Activated naive CD8-positive, alpha-beta T cell (primary cell): Measurements from ENCODE around the gene NUP188.
A peak's percentile ranks its signal among the peaks of the same experiment; 100 is the strongest.
"Not testable (repeated sequence)": the region's sequence is repeated elsewhere in the genome, so short reads cannot be mapped to it uniquely, and the experiment has no call there.

ENCODE experiments used
- H3K27ac Mint-ChIP-seq: one replicate; pipeline ENCODE4 v1.8.0; 2021; ENCODE audit warnings: mixed read lengths
- H3K27me3 Mint-ChIP-seq: one replicate; pipeline ENCODE4 v1.8.0; 2021; ENCODE audit warnings: mixed read lengths
- H3K36me3 Mint-ChIP-seq: one replicate; pipeline ENCODE4 v1.8.0; 2021; ENCODE audit warnings: mixed read lengths
- H3K4me1 Mint-ChIP-seq: one replicate; pipeline ENCODE4 v1.8.0; 2021; ENCODE audit warnings: low read depth, mixed read lengths
- H3K4me3 Mint-ChIP-seq: one replicate; pipeline ENCODE4 v1.8.0; 2021; ENCODE audit warnings: mild to moderate bottlenecking, mixed read lengths
- H3K9me3 Mint-ChIP-seq: one replicate; pipeline ENCODE4 v1.8.0; 2021; ENCODE audit warnings: low read depth, mixed read lengths

NUP188 gene

DNA sequence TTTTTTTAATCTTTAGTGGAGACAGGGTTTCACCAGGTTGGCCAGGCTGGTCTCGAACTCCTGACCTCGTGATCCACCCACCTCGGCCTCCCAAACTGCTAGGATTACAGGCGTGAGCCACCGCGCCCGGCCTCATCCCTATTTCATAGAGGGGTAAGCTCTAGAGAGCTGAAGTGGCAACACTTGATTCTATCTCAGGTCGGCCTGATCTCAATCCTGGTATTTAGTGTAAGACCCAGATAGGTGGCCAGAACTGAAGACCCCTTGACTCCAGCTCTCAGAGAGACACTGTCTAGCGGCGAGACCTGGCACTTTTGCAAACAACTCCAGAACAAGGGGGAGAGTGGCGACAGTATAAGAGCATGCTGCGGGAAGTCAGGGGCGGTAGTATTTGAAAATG is 88.3 kb downstream of the NUP188 start:
- Mint-ChIP-seq H3K4me1 (peaks cover 27% of the 10 kb centered on the region), H3K27ac (peak overlapping the region; percentile 85), H3K4me3 (peak overlapping the region; percentile 96)
- not testable (repeated sequence) for H3K36me3 Mint-ChIP-seq, H3K27me3 Mint-ChIP-seq, H3K9me3 Mint-ChIP-seq

DNA sequence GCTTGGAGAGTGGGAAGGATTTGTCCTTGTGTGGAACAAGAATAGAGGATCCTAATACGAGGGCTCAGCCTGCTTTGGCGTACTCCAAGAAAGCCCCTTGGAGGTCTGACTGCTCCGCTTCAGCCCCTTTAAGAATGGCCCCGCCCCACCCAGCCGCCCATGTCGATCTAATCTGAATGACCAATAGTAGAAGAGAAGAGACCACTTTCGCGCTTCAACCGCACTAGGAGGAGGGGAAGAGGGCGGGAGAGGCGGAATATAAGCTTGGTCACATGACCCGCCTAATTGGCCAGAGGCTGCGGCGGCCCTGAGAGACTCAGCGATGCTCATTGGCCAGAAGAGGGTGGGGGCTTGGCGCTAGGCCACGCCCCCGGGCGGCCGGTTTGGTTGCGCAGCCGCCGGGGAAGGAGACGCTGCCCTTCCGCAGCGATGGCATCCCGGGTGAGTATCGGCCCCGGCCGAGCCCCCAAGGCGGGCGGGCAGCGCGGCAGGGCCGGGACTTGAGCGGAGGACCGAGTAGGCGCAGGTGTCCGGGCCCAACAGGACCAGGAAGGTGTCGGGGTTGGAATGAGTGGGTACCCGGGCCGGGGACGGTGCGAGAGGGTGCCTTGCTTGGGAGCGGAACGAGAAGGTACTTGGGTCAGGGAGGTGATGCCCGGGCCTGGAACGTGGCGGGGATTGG is 88.9 kb downstream of the NUP188 start, which contains the start of gene MIGA2:
Gene MIGA2, plus strand, starts transcription at position 386 of the 682 bp plus-strand sequence. CDS start 3,969 bp downstream, outside the sequence.
- H3K27me3 Mint-ChIP-seq: no peaks in the 10 kb centered on the region
- H3K9me3 Mint-ChIP-seq: no peaks in the 10 kb centered on the region
- peaks cover 27% of the 10 kb centered on the region for H3K4me1 Mint-ChIP-seq
- peak within 1 kb of the TSS; percentile 85 for H3K27ac Mint-ChIP-seq
- H3K4me3 Mint-ChIP-seq: peak within 1 kb of the TSS; percentile 96
- H3K36me3 Mint-ChIP-seq: no peaks in the 10 kb centered on the region

DNA sequence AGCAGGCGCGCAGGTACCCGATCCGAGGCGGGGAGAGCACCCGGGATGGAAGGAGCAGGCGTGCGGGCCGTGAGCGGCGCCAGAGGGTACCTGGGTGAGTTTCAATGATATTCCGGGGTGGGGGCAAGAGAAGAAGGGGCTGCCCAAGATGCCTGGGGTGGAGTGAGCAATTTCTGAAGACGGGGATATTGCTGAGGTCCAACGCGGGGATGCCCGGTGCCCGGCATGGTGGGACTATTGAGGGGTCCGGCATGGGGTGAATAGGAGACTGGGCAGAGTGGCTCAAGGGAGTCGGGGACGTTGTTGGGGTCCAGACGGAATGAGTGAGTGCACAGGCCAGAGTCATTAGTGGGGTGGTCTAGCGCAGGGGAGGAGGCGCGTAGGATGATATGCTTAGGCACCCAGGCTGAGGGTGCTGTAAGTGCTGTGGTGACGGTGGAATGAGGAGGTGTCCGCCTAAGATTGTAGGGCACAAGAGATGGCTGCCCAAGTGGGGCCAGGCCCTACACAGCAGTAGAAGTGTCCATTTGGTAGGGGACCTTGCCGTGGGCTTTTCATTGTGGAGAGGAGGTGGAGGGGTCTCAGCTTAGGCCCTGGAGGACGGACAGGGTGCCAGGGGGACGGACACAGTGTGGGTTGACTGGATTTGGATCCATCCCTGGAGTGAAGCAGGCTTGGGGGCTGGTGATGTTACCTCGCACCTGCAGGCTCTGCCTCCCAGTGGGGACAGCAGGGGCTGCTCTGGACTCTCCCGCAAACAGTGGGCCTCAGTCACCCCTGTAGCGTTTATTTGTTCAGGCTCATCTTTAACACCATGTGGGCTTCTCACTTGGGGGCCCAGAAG is 89.6 kb downstream of the NUP188 start:
- H3K27me3 Mint-ChIP-seq: no peaks in the 10 kb centered on the region
- H3K4me3 Mint-ChIP-seq: peak overlapping the region; percentile 96
- peaks cover 2% of the 10 kb centered on the region for H3K36me3 Mint-ChIP-seq
- peak overlapping the region; percentile 85 for H3K27ac Mint-ChIP-seq
- H3K4me1 Mint-ChIP-seq: peaks cover 27% of the 10 kb centered on the region
- H3K9me3 Mint-ChIP-seq: no peaks in the 10 kb centered on the region

DNA sequence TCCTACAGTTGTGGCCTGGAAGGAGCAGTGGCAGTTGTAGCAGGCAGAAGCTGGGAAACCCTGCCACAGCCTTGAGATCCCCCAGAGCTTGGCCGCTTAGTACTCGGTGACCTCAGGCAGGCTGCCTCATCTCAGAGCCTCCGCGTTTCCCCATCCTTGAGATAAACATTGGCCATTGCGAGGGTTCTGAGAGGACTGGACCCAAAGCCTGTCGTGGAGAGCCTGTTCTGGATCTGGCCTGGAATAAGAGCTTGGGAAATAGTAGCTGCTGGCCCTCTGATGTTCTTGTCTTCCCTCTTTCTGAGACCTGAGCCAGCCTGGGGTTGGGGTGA is 90.2 kb downstream of the NUP188 start:
- H3K9me3 Mint-ChIP-seq: no peaks in the 10 kb centered on the region
- H3K4me3 Mint-ChIP-seq: peak overlapping the region; percentile 96
- no peaks in the 10 kb centered on the region for H3K27me3 Mint-ChIP-seq
- peaks cover 27% of the 10 kb centered on the region for H3K4me1 Mint-ChIP-seq
- no peak overlapping the region for H3K27ac Mint-ChIP-seq
- peaks cover 2% of the 10 kb centered on the region for H3K36me3 Mint-ChIP-seq

DNA sequence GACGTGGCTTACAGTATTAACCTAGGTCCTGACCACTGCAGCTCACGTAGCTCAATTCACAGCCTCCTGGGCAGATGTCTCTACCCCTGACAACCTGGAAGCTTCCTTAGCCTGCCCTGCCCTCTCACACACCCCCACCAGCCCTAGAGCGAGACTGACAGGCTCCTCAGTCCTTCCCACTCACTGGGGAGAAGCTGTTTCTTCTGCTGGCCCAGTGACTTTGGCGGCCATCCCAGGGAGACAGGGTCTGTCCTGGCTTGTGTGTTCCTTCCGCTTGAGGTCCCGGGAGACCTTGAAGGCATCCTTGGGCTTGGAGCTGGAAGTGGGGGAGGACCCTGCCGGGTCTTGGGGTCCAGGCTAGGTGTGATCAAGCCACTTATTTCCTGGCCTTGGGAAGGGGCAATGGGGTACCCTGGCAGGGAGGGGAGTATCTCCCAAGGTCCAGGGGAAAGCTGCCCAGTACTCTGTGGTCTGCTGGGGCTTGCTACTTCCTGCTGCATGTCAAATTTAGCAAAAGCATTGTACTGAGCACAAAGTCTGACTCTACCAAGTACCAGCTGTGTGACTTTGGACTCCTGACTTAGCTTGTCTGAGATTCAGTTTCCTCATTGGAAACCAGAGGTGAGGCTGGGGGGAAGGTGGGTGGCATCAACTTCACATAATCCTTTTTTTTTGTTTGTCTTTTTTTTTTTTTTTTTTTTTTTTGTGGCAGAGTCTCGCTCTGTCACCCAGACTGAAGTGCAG is 90.8 kb downstream of the NUP188 start:
- H3K27ac Mint-ChIP-seq: no peak overlapping the region
- H3K4me3 Mint-ChIP-seq: peak overlapping the region; percentile 96
- H3K4me1 Mint-ChIP-seq: peaks cover 27% of the 10 kb centered on the region
- H3K27me3 Mint-ChIP-seq: no peaks in the 10 kb centered on the region
- peaks cover 2% of the 10 kb centered on the region for H3K36me3 Mint-ChIP-seq
- H3K9me3 Mint-ChIP-seq: no peaks in the 10 kb centered on the region

DNA sequence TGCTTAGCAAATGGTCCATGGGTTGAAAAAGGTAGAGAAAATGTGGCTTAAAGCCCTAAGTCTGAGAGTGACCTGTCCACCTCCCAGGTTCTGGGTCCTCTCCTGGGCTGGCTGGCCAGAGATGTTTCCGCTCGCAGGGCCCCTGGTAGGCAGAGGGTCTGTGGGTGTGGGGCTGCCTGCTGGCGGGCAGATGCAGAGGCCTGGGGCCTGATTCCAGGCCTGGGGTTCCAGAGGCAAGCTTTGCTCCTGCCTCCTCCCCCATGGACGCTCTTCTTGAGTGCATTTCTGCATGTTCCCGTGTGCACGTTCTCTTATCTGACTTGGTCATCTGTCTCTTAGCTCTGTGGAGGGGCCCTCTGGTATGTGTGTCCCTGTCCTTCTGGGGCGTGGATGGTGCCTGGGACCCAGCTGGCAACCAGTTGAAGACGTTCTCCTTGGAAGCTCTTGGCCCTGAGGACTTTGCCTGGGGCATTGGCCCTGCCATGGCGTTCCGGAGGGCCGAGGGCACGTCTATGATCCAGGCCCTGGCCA is 92.7 kb downstream of the NUP188 start:
- H3K4me1 Mint-ChIP-seq: peaks cover 27% of the 10 kb centered on the region

DNA sequence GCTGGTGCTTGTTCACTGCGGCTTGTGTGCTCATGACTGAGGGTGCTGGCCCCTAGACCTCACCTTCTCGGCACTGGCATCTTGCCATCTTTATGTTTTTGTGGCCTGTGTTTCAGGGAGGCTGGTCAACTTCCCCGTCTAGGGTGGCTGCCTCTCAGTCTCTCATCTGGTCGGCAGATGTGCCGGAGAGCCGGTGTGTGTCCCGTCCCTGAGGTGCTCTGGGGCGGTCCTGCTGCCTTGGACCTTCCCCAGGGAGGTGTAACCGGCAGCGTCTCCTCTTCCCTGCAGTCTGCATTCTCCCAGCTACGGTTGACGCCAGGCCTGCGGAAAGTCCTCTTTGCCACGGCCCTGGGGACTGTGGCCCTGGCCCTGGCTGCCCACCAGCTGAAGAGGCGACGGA is 94.5 kb downstream of the NUP188 start:
- no peaks in the 10 kb centered on the region for H3K27me3 Mint-ChIP-seq
- no peak overlapping the region for H3K4me3 Mint-ChIP-seq
- H3K4me1 Mint-ChIP-seq: peaks cover 17% of the 10 kb centered on the region
- H3K9me3 Mint-ChIP-seq: no peaks in the 10 kb centered on the region
- H3K36me3 Mint-ChIP-seq: peaks cover 4% of the 10 kb centered on the region
- no peak overlapping the region for H3K27ac Mint-ChIP-seq

More for the DNA sequence above, 92.7 kb downstream of the NUP188 start:
- Mint-ChIP-seq H3K27me3 (no peaks in the 10 kb centered on the region), H3K27ac (no peak overlapping the region), H3K4me3 (no peak overlapping the region), H3K36me3 (peaks cover 4% of the 10 kb centered on the region), H3K9me3 (no peaks in the 10 kb centered on the region)

DNA sequence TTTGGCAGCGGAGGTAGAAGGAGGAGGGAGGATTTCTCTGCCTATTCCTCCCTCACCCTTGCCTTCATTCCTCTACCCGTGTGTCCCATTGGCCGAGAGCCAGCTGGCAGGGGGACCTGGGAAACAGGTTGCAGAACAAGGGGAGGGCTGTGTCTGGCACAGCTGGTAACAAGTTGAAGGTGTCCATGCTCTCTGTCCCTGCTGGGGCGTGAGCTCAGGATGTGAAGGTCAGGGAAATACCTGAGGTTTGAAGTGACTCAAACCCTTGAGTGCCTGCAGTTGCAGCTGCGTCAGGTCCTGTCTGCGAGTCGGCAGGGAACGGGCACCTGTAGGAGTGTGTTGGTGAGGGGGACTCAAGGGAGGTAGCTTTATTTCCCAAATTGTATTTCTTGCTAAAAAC is 105.1 kb downstream of the NUP188 start:
- Mint-ChIP-seq H3K9me3 (no peaks in the 10 kb centered on the region), H3K27me3 (no peaks in the 10 kb centered on the region), H3K4me3 (no peak overlapping the region), H3K36me3 (no peaks in the 10 kb centered on the region), H3K27ac (no peak overlapping the region), H3K4me1 (no peaks in the 10 kb centered on the region)

DNA sequence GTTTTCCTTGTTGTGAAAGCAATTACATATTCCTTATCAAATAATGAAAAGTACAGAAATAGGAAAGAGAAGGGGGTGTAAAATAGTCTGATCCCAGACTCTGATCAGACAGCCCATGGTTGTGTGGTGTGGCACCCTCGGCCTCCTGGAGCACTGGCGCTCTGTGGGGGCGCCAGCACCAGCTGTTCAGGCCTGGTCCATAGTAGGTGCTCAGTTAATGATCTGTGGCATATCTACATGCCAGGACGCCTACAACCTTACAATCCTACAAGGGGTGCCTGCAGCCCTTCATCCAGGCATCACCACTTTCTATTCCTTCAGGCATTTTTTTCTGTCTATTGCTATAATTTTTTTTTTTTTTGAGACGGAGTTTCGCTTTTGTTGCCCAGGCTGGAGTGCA is 105.5 kb downstream of the NUP188 start:
- H3K27ac Mint-ChIP-seq: no peak overlapping the region
- no peaks in the 10 kb centered on the region for H3K27me3 Mint-ChIP-seq
- H3K4me3 Mint-ChIP-seq: no peak overlapping the region
- no peaks in the 10 kb centered on the region for H3K9me3 Mint-ChIP-seq
- H3K36me3 Mint-ChIP-seq: no peaks in the 10 kb centered on the region
- H3K4me1 Mint-ChIP-seq: no peaks in the 10 kb centered on the region

DNA sequence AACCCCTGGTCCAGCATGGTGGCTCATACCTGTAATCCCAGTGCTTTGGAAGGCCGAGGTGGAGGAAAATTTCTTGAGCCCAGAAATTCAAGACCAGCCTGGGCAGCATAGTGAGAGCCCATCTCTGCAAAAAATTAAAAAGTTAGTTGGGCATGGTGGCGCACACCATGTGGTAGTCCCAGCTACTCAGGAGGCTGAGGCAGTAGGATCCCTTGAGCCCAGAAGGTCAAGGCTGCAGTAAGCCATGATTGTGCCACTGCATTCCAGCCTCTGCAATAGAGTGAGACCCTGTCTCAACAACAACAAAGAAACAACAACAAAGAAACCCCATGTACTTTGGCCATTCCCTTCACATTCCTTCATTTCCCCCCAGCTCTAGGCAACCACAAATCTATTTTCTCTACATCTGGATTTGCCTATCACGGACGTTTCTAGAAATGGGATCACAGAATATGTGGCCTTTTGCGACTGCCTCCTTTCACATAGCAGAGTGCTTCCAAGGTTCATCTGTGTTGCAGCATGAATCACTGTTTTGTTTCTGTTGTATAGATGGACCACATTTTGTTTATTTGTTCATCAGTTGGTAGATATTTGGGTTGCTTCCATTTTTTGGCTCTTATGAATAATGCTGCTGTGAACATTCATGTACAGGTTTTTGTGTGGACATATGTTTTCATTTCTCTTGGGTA is 106.8 kb downstream of the NUP188 start:
- H3K36me3 Mint-ChIP-seq: no peaks in the 10 kb centered on the region
- H3K4me1 Mint-ChIP-seq: no peaks in the 10 kb centered on the region
- H3K9me3 Mint-ChIP-seq: no peaks in the 10 kb centered on the region
- H3K4me3 Mint-ChIP-seq: no peak overlapping the region
- H3K27ac Mint-ChIP-seq: no peak overlapping the region
- H3K27me3 Mint-ChIP-seq: no peaks in the 10 kb centered on the region
